ENCODE results near the gene FZD1.

Gene FZD1

GRCh38 chr7:91266067-91266688 lies 1.9 kb downstream of the FZD1 start:
- no peak for TF ChIP-seq CTCF (IDR thresholded peaks at IDR 0.05)

- no peak for TF ChIP-seq CTCF (IDR thresholded peaks at IDR 0.05)
Measured at GRCh38 chr7:91266689-91267090, 2.5 kb downstream of the FZD1 start.

- no peak for TF ChIP-seq CTCF (IDR thresholded peaks at IDR 0.05)
Measured at GRCh38 chr7:91267171-91267955, 3.1 kb downstream of the FZD1 start.

- no peak for TF ChIP-seq CTCF (IDR thresholded peaks at IDR 0.05)
Measured at GRCh38 chr7:91270372-91270771, 6.1 kb downstream of the FZD1 start.

GRCh38 chr7:91276909-91277308 lies 12.7 kb downstream of the FZD1 start:
- TF ChIP-seq CTCF (IDR thresholded peaks at IDR 0.05), result no peak

- TF ChIP-seq CTCF (IDR thresholded peaks at IDR 0.05), result no peak
Measured at GRCh38 chr7:91280185-91280584, 16.0 kb downstream of the FZD1 start.

GRCh38 chr7:91280604-91281003 lies 16.4 kb downstream of the FZD1 start:
- TF ChIP-seq CTCF (IDR thresholded peaks at IDR 0.05), result no peak

Measured in LNCAP (cell line).